Measurements from ENCODE around the gene SERPINA4.

DNA sequence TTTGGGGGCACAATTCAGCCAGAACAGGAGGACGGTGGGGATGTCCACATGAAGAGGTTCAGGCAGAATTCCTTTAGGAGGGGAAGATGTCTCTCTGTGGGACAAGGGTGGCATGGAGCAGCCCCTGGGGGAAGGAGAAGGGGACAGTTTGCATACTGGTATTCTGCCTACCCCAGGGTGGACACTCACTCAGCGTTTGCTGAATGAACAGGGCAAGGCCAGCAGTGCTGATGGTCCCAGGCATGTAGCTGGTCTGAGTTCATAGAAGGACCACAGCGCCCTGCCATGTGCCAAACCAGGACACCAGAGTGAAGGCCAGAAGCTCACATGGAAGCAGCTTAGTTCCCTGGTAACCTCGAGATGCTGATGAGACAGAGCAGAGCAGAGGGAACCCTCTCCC is 25.4 kb downstream of the SERPINA4 start:
- TF ChIP-seq, protein P1, sequence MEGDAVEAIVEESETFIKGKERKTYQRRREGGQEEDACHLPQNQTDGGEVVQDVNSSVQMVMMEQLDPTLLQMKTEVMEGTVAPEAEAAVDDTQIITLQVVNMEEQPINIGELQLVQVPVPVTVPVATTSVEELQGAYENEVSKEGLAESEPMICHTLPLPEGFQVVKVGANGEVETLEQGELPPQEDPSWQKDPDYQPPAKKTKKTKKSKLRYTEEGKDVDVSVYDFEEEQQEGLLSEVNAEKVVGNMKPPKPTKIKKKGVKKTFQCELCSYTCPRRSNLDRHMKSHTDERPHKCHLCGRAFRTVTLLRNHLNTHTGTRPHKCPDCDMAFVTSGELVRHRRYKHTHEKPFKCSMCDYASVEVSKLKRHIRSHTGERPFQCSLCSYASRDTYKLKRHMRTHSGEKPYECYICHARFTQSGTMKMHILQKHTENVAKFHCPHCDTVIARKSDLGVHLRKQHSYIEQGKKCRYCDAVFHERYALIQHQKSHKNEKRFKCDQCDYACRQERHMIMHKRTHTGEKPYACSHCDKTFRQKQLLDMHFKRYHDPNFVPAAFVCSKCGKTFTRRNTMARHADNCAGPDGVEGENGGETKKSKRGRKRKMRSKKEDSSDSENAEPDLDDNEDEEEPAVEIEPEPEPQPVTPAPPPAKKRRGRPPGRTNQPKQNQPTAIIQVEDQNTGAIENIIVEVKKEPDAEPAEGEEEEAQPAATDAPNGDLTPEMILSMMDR (conservative IDR thresholded peaks at IDR 0.05 in 1 of 2, IDR thresholded peaks at IDR 0.05 in 1 of 2; ENCODE audit: extremely low read depth in 1 of 2, insufficient read depth in 1 of 2, low read depth in 1 of 2, low read length in 2 of 2), result no peak
- no peak for TF ChIP-seq EZH2 (IDR thresholded peaks at IDR 0.05; ENCODE audit: borderline replicate concordance, low read length)

Measured in mammary epithelial cell (primary cell).